Spleen (tissue), 7 donors: ENCODE results near the gene DPYSL5.

Source experiments
- POLR2A ChIP-seq, 3 donors: fragments of 450-650 bp; IDR thresholded peaks; one replicate each; pipeline ENCODE4 v1.5.1; 2017; ENCODE audit warnings: antibody characterized with exemption in 3 of 3, mild to moderate bottlenecking in 1 of 3
- POLR2AphosphoS5 ChIP-seq, 3 donors: sonication (generic); formaldehyde crosslinking; IDR thresholded peaks; one replicate each; pipeline ENCODE4 v1.5.1; 2017; ENCODE audit warnings: antibody characterized with exemption in 3 of 3
- TF ChIP-seq, protein P1 (sequence below), 11 experiments: fragments of 200-600 bp in 7 of 11; fragments of 450-650 bp in 4 of 11; sonication (generic) in 4 of 11; IDR thresholded peaks in 8 of 11; conservative IDR thresholded peaks in 3 of 11; 1 replicate in 7 of 11; 2 replicates in 4 of 11; pipeline versions ENCODE4 v1.4.0 to v1.8.0; 2016 to 2021; ENCODE audit warnings: antibody characterized with exemption in 11 of 11, inconsistent platforms in 4 of 11, mild to moderate bottlenecking in 1 of 11
- donor health status: DM: no; HTN: no; CAD: no; lungs with moderate emphysema.
- donor health status: DM: no; HTN: no; CAD: no.
- donor health status: DM: no; HTN: no; CAD: no.

- no peak for TF ChIP-seq POLR2AphosphoS5 (IDR thresholded peaks at IDR 0.05)
- TF ChIP-seq, protein P1, sequence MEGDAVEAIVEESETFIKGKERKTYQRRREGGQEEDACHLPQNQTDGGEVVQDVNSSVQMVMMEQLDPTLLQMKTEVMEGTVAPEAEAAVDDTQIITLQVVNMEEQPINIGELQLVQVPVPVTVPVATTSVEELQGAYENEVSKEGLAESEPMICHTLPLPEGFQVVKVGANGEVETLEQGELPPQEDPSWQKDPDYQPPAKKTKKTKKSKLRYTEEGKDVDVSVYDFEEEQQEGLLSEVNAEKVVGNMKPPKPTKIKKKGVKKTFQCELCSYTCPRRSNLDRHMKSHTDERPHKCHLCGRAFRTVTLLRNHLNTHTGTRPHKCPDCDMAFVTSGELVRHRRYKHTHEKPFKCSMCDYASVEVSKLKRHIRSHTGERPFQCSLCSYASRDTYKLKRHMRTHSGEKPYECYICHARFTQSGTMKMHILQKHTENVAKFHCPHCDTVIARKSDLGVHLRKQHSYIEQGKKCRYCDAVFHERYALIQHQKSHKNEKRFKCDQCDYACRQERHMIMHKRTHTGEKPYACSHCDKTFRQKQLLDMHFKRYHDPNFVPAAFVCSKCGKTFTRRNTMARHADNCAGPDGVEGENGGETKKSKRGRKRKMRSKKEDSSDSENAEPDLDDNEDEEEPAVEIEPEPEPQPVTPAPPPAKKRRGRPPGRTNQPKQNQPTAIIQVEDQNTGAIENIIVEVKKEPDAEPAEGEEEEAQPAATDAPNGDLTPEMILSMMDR (IDR thresholded peaks at IDR 0.05 in 8 of 11, conservative IDR thresholded peaks at IDR 0.05 in 3 of 11) = no peak
- no peak for TF ChIP-seq POLR2A (IDR thresholded peaks at IDR 0.05)
Measured at GRCh38 chr2:26850000-26850431, 2.1 kb downstream of the DPYSL5 start.
